ENCODE results near the gene RNF157.

DNA sequence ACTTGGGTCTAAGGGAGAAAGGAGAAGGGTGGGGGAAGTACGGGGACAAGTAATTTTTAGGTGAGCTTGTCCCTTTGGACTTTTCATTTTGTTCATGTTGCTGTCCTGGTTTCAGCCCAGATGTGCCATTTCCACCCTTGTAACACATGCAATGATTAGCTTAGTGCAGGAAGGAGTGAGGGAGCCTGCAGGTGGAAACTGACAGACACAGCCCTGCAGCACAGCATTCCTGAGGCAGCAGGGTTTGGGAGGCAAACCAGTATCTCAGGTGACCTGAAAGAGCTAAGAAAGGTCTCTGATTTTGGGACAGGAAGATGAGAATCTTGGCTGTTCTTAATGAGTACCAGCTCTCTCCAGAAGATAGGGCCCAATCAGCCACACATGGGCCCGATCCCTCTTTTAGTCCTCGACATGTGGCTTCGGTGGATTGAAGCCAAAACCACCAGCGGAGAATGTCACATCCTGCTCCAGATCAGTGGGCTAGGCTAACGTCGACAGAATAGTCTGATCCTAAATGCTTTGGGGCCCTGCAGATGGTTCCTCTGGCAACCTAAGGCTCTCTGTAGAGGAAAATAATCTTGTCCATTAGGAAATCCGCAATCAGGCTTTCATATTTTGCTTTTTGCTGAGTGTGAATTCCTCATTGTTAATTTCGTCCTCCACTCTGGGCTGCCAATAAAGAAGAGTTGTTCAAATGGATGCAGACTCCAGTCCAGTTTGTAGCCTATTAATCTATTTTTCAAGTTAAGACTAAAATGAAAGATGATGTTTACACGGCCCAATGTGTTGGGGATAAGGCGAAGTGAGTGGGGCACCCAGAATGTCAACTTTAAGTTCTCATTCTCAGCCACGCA, 3.8 kb upstream of the RNF157 start:
- TF ChIP-seq, protein P1, sequence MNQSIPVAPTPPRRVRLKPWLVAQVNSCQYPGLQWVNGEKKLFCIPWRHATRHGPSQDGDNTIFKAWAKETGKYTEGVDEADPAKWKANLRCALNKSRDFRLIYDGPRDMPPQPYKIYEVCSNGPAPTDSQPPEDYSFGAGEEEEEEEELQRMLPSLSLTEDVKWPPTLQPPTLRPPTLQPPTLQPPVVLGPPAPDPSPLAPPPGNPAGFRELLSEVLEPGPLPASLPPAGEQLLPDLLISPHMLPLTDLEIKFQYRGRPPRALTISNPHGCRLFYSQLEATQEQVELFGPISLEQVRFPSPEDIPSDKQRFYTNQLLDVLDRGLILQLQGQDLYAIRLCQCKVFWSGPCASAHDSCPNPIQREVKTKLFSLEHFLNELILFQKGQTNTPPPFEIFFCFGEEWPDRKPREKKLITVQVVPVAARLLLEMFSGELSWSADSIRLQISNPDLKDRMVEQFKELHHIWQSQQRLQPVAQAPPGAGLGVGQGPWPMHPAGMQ (IDR thresholded peaks at IDR 0.05; ENCODE audit: borderline replicate concordance), result no peak
- TF ChIP-seq POLR2A (IDR thresholded peaks at IDR 0.05; ENCODE audit: low read depth, low read length) (no peak), SMC3 (IDR thresholded peaks at IDR 0.05; ENCODE audit: borderline replicate concordance, low read length) (no peak)

Data from GM12878 (cell line).